Activated CD8-positive, alpha-beta T cell treated with anti-CD3 and anti-CD28 coated beads for 36 hours (primary cell): ENCODE measurements around the gene VWA3B. TPM values are rescaled to one million over a fixed set of nuclear protein-coding genes. Genes with fewer than 3 reads are reported as not detected.

Experiments
- ATAC-seq: fragments of 200-7000 bp; cut with Tn5 transposase; one replicate; pipeline ENCODE4 v1.10.0; 2021; ENCODE audit warnings: mild to moderate bottlenecking, moderate library complexity
- CTCF ChIA-PET: fragments of 350-600 bp; sonication (Branson Sonifier 250); formaldehyde crosslinking; loops from one replicate; lab custom pipeline; 2021; ENCODE audit warnings: antibody characterized with exemption; lab: Charles Lee
- POLR2A ChIA-PET: fragments of 350-600 bp; sonication (Branson Sonifier 250); formaldehyde crosslinking; loops from one replicate; lab custom pipeline; 2021; ENCODE audit warnings: antibody characterized with exemption; lab: Charles Lee
- DNase-seq: peaks from one replicate; pipeline ENCODE4 v3.0.0-alpha.2; 2020
- H3K27ac Mint-ChIP-seq: one replicate; pipeline ENCODE4 v1.8.0; 2021; ENCODE audit warnings: mild to moderate bottlenecking, mixed read lengths
- H3K27me3 Mint-ChIP-seq: one replicate; pipeline ENCODE4 v1.8.0; 2021; ENCODE audit warnings: mixed read lengths
- H3K36me3 Mint-ChIP-seq: one replicate; pipeline ENCODE4 v1.8.0; 2021; ENCODE audit warnings: low read depth, mixed read lengths
- H3K4me1 Mint-ChIP-seq: one replicate; pipeline ENCODE4 v1.8.0; 2021; ENCODE audit warnings: low read depth, mixed read lengths
- H3K4me3 Mint-ChIP-seq: one replicate; pipeline ENCODE4 v1.8.0; 2021; ENCODE audit warnings: mild to moderate bottlenecking, moderate library complexity, mixed read lengths
- H3K9me3 Mint-ChIP-seq: one replicate; pipeline ENCODE4 v1.8.0; 2021; ENCODE audit warnings: mixed read lengths
- CTCF ChIP-seq: fragments of 200-600 bp; IDR thresholded peaks from one replicate; pipeline ENCODE4 v1.8.0; 2022; ENCODE audit warnings: antibody characterized with exemption, mild to moderate bottlenecking
- intact Hi-C: fragments of 100-400 bp; cut with micrococcal nuclease; formaldehyde crosslinking; loops from one replicate; pipeline ENCODE4 v1.10.0; 2022
- total RNA-seq, 2 experiments: library from RNA; stranded (reverse); gene quantifications; one replicate each; pipeline ENCODE4 v1.2.3, GENCODE V29; 2021

Gene VWA3B
- total RNA-seq, 2 experiments from 2014 or later, result not detected

- no peaks in the 10 kb centered on the region for H3K4me1 Mint-ChIP-seq
- H3K27ac Mint-ChIP-seq, result no peak overlapping the region
- H3K27me3 Mint-ChIP-seq, result peaks cover 9% of the 10 kb centered on the region
- CTCF ChIA-PET, result interaction anchor here (0.7 to 2.2 kb wide), 21 partner anchors 9 to 570 kb away, joined by 3 to 10 read pairs (median 3); no protein-coding TSS in a partner anchor
- ATAC-seq (no peak), DNase-seq (no peak)
- no peak for TF ChIP-seq CTCF
- no peaks in the 10 kb centered on the region for H3K36me3 Mint-ChIP-seq
- no peak overlapping the region for H3K4me3 Mint-ChIP-seq
- intact Hi-C loops, result no loop called here
- peaks cover 12% of the 10 kb centered on the region for H3K9me3 Mint-ChIP-seq
- POLR2A ChIA-PET, result no interaction called here
Observed at GRCh38 chr2:98269830-98270229, 182.9 kb downstream of the VWA3B start.

DNA sequence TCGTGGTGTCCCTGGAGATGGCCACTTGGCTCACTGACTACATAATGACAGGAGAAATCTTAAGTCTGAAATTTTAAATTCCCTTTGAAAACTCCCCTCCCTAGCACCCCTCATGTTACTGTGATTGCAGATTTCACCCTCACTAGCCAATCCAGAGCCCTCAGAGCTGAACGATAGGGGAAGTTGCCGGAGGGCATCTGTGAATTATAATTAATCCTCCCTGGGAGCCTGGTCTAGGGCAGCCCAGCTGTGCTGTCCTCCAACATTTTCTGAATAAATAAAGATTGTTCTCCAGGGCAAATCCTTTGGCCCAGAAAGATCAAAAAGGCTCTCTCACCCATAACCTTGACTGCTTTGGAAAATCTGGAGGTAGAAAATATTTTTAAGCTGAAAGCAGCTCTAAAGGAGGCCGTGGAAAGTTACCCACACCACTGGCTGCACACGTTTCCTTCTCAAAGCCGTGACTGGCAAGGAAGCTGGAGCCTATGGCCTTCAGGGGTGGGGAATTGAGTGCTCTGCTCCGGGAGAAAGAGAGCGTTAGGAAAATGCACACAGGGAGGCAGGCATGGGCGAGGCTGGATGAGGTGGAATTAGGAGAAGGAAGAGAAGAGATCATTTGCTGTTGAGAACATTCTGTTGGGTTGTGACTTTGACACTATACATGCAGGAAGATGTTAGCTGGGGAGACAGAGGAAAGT, 190.3 kb downstream of the VWA3B start:
- no peak for DNase-seq
- intact Hi-C loops, result no loop called here
- TF ChIP-seq CTCF, result no peak

GRCh38 chr2:98278074-98278473, 191.1 kb downstream of the VWA3B start:
- Mint-ChIP-seq H3K27me3 (peaks cover 26% of the 10 kb centered on the region), H3K36me3 (no peaks in the 10 kb centered on the region), H3K4me1 (no peaks in the 10 kb centered on the region), H3K9me3 (no peaks in the 10 kb centered on the region), H3K27ac (no peak overlapping the region), H3K4me3 (no peak overlapping the region)
- intact Hi-C loops, result no loop called here
- ATAC-seq (no peak), DNase-seq (no peak)
- no peak for TF ChIP-seq CTCF
- CTCF ChIA-PET, result interaction anchor here (0.9 kb wide), 1 partner anchor 9 kb away, joined by 3 read pairs; no protein-coding TSS in a partner anchor
- POLR2A ChIA-PET, result no interaction called here

More for the DNA sequence above, 190.3 kb downstream of the VWA3B start:
- H3K27ac Mint-ChIP-seq, result no peak overlapping the region
- H3K4me3 Mint-ChIP-seq, result no peak overlapping the region
- H3K9me3 Mint-ChIP-seq, result no peaks in the 10 kb centered on the region
- no peak for ATAC-seq
- peaks cover 25% of the 10 kb centered on the region for H3K27me3 Mint-ChIP-seq
- ChIA-PET CTCF (interaction anchor here (0.9 kb wide), 1 partner anchor 10 kb away, joined by 3 read pairs; no protein-coding TSS in a partner anchor), POLR2A (no interaction called here)
- no peaks in the 10 kb centered on the region for H3K4me1 Mint-ChIP-seq
- no peaks in the 10 kb centered on the region for H3K36me3 Mint-ChIP-seq

DNA sequence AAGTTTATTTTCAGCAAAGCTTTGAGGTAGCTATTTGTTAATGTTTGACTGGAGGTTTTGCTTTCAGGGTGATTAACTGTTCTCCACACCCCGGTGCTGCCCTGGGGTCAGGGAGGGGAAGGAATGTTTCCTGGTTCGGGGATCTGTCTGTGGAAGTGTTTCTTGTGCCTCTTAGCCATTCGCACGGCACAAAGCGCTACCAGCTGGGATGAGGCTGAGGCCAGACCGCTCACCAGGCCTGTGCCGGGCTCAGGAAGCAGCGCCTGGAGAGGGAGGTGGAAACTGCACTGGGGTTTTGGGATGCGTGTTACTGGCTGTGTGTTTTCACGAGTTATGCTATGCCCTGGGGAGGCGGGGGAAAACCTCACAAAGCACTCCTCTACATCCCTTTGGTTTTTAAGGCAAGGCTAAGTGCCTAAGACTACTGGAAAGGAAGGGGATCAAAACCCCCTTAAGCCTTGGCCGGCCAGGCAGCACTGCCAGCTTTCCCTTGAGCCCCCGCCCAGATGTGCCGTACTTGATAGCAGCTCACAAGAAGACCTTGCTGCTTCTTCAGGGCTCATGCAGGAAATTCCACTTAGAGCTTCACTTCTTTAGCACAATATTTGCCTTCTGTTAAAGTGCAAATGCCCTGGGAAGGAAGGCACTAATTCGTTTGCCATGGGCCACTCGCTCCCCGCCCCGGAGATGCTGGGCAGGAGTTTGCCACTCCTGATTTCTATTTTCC, 193.6 kb downstream of the VWA3B start:
- no peaks in the 10 kb centered on the region for H3K36me3 Mint-ChIP-seq
- H3K27me3 Mint-ChIP-seq, result peaks cover 26% of the 10 kb centered on the region
- no peaks in the 10 kb centered on the region for H3K9me3 Mint-ChIP-seq
- H3K27ac Mint-ChIP-seq, result no peak overlapping the region
- H3K4me3 Mint-ChIP-seq, result no peak overlapping the region
- ATAC-seq (no peak), DNase-seq (no peak)
- CTCF ChIA-PET, result interaction anchor here (0.9 kb wide), 1 partner anchor 104 kb away, joined by 3 read pairs; no protein-coding TSS in a partner anchor
- H3K4me1 Mint-ChIP-seq, result no peaks in the 10 kb centered on the region
- POLR2A ChIA-PET, result no interaction called here
- no peak for TF ChIP-seq CTCF
- intact Hi-C loops, result no loop called here

- CTCF ChIA-PET, result no interaction called here
- intact Hi-C loops, result no loop called here
- Mint-ChIP-seq H3K27me3 (peaks cover 32% of the 10 kb centered on the region), H3K36me3 (no peaks in the 10 kb centered on the region), H3K9me3 (peaks cover 2% of the 10 kb centered on the region), H3K27ac (no peak overlapping the region), H3K4me3 (no peak overlapping the region), H3K4me1 (no peaks in the 10 kb centered on the region)
- TF ChIP-seq CTCF, result no peak
- POLR2A ChIA-PET, result no interaction called here
- no peak for DNase-seq
- ATAC-seq, result no peak
Observed at GRCh38 chr2:98281607-98282006, 194.6 kb downstream of the VWA3B start.
